CD4-positive, alpha-beta T cell treated with Interferon alpha-2 for 1 hour (primary cell): ENCODE data around the gene LRRC56.
"Not testable (repeated sequence)": the region's sequence is repeated elsewhere in the genome, so short reads cannot be mapped to it uniquely, and the experiment has no call there.

Experiments used
- DNase-seq, 2 donors: peaks; one replicate each; pipeline ENCODE4 v3.0.0-alpha.2; 2020 to 2022

Gene LRRC56

DNA sequence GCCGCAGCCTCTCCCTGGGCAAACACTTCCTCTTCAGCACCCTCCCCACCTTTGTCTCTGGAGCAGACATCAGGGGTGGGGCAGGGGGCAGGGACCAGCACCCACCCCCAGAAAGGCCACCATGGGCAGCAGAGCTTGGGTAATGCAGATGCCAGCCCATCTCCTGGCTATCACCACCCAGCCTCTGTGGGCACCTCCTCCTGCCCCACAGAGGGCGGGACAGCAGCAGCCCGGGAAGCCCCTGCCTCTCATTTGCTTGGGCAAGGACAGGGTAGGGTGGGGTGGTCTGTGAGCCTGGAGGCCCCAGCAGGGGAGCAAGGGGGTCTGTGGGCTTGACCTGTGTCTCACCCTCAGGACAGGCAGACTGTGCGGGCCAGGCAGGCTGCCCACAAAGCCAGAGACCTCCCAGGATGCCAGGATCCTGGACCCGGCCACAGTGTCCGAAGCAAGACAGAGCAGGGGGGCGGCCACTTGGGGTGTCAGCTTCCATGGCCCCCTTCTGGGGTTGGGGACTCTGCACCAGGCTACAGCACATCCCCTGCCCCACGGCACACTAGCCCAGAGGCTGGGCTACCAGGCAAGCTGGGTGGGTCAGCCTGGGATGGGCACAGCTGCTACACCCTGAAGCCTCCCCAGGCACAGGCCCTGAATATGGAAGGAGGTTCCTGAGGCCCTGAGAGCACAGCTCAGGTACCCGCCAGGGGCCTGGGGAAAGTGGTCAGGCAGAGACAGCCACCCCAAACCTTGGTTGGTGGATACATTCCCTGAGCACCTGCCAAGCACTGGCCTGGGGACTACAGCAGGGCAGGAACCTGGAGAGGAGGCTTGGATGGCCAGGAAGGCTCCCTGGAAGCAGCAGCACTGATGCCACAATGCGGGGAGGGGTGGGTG, 34.8 kb upstream of the LRRC56 start:
- DNase-seq = no peak

DNA sequence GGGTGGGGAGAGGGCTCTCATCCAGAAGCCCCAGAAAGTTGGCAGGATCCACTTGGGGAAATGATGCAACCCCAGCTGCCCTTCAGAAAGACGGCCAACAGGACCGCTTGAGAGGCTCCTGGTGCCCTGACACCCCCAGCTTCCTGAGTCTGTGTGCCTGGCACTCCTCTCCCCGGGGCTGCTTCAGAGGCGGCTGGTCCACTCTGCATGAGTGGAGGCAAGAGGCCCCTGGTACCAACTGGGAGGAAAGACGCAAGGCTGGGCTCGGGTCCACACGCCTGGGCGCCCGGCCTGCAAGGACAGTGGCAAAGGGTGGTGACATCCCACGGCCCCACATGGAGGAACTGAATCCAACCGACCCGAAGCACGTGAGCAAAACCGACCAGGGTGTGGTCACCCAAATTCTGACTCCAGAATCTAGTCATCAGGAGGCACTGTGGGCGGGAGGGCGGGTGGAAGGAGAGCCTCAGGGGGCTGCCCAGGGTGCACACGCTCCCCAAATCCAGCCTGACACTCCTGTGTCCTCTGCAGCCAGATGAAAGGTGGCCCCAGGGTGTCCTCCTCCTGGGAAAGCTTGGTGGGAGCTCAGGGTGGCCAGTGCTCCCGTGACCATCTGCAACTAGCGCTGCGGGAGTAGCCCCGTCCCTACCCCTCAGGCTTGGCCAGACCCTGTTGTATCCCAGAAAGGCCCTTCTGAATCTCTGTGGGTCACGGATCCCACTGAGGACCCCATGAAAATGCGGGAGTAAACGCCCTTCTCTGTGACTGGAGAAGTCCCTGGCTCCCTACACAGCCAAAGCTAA, 33.9 kb upstream of the LRRC56 start:
- peak; percentile 30 to 61 for DNase-seq

DNA sequence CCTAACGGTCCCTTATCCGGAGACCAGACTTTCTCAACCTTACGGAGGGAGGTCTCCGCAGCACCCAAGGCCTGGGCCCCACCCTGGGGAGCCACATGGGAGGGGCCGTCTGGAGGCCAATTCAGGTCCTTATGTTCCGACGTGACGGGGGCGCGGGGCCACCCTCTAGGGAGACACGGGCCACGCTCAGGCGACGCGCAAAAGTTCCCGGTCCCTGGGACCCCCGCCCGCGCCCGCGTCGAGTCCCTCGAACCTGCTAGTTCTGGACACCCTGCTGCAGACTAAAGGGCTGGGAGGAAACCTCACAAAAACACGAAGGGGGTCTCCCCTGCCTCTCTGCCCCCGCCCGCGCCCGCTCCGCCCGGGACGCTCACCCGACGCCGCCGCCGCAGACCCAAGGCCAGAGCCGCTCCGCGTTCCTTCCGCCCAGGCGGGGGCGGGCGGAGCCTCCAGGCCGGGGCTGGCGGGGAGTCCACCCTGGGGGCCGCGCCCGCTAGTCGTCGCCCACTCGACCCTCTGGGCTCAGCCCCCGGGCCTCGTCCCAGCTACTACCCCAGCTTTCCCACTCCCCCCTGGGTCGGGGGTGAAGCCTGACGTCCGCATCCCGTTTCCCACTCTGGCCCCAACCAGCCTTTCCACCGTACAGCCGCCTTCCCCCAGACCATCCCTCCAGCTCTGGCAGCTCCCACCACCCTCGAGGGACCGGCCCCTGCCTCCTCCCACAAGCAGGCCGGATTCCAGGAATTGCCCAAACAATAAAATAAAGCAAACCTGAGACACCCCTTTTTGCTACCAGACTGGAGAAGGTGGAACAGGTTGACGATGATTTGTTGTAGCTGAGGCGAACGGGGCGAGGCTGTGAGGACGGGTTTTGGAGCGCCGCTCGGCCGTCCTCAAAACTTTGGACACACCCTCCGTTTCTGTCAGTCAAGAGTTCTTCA, 33.0 kb upstream of the LRRC56 start:
- DNase-seq = no peak

DNA sequence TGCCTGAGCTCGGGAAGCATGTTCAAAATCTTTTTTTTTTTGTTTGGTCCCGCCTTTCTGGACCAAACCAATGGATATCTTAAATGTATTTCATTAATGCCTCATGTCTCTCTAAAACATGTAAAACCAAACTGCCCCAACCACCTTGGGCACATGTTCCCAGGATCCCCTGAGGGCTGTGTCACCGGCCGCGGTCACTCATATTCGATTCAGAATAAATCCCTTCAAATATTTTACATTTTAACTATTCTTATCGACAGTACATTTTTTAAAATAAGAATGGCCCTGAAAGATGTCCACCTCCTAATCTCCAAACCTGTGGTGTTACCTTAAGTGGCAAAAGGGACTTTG, 32.4 kb upstream of the LRRC56 start:
- DNase-seq = no peak

DNA sequence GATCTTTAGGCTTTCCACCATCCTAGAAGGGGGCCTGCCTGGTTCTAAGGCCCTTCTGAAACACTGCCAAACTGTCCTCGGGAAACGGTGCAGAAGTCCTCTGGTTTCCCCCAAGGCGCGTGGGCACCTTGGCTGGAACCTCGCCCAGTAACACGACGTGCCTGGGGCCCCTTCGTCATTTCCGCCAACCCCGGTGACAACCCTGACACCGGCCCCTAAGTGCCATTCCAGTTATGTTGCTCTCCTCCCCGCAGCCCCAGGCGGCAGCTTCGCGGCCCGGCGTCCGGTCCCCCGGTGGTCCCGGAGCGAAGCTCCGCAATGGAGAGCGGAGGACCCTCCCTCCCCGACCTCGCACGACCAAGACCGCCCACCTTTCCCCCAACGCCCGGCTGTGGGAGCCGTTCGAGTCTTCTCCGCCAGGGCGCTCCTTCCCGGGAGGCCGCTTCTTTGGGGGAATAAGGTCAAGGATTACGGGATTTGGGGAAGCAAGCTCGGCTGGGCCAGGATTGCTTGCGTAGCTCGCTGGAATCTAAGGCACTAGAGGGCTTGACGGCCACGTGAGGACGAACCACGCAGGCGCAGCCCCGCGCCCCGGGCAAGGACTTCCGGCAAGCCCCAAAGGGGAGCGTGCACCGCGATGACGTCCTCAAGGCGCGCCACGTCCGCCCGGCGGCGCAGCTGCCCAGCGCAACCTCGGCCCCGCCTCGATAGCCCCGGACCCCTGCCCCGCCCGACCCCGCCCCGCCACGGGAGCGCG, 30.9 kb upstream of the LRRC56 start:
- DNase-seq = peak; percentile 97

DNA sequence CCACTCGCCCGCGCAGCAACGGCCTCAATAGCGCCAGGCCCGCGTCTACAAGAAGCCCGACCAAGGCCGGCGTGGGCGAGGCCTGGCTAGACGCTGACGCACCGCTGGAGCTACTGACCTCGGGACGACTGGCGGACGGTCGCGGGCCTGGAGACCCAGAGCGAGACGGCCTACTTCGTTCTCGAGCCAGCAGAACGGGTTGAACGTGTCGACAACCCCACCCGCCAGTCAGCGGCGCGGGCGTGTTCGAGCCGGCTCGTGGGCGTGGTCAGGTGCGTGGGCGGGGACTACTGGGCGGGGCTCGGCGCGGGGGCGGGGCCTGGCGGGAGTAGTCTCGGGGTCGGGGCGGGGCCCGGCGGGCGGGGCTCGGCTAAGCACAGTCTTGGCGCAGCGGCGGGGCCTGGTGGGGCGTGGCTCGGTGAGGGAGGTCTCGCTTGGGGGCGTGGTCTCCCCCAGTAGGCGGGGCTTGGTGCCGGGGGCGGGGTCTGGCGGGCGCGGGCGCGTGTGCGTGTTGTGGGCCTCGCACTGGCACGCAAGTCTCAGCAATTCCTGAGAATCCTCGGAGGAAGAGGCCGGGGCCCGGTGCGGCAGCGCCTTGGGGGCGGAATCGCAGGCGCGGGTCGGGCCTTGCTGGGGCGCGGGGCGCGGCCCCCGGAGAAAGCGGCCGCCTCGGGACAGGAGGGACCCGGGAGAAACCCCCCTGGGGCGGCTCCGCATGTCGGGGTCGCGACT, 30.2 kb upstream of the LRRC56 start, which contains the start of gene RNH1:
RNH1 (minus strand) TSS at position 248 of the 732 bp plus-strand sequence. CDS start 5,080 bp downstream, outside the sequence.
- peak; percentile 97 to 98 for DNase-seq

DNA sequence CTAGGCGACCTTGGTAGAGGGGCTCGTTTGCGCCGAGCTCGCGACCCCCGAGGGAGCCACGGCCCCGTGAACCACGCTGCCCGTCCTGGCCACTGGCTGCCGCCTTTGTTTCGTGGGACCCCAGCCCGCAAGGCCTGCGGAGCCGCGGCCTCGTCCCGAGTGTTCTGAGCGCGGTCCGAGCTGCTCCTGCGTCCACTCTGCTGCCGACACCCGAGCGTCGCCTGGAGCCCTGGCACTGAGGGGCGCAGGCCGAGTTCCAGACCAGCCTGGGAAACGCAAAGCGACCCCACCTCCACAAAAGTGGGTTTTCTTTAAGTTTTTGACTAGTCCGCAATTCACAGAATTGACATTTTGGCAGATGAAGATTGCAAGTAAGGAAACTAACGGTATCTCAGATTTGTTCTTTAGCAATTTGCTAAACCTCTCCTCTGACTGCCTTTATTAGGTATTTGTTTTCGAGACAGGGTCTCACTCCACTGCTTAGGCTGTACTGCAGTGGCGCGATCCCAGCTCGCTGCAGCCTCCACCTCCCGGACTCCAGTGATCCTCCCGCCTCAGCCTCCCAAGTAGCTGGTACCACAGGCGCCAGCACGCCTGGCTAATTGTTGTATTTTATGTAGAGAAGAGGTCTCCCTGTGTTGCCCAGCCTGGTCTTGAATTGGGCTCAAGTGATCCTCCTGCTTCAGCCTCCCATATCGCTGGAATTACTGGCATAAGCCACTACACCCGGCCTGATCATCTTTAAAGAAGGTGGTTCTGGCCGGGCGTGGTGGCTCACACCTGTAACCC, 29.4 kb upstream of the LRRC56 start:
- no peak for DNase-seq

DNA sequence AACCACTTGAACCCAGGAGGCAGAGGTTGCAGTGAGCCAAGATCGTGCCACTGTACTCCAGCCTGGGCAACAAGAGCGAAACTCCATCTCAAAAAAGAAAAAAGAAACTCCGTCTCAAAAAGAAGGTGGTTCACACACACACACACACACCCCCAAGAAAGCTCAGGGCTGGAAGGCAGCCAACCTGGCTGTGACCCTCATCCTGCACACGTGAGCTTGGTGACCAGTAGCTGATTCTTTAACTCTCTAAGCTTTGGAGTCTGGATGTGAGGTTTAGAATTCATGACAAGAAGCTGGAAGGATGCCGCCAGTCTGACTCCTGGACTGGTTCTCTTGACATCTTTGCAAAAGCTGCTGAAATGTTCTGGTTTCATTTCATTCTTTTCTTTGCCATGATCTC, 28.4 kb upstream of the LRRC56 start:
- DNase-seq = no peak

DNA sequence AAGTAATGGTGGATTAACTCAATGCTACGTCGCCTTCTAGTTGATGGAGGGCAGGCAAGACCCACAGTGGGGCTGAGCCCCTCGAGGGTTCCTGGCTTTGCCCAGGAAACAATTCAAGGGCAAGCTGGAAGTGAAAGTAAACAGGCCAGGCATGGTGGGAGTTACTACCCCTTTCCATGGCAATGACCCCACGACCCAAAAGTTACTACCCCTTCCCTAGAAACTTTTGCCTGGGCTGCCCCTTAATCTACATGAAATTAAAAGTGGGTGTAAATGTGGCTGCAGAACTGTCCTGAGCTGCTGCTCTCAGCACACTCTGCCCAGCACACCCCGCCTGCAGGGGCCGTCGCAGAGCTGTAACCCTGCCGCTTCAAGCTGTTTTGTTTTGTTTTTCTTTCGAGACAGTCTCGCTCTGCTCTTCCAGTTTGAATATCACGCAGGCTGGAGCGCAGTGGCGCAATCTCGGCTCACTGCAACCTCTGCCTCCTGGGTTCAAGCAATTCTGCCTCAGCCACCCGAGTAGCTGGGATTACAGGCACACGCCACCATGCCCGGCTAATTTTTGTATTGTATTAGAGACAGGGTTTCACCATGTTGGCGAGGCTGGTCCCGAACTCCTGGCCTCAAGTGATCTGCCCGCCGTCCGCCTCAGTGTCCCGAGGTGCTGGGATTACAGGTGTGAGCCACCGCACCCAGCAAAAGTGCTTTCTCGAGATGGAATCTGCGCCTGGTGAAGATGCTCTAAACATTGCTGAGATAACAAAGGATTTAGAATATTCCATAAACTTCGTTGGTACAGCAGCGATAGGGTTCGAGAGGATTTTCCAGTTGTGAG, 24.3 kb upstream of the LRRC56 start:
- DNase-seq = no peak

DNA sequence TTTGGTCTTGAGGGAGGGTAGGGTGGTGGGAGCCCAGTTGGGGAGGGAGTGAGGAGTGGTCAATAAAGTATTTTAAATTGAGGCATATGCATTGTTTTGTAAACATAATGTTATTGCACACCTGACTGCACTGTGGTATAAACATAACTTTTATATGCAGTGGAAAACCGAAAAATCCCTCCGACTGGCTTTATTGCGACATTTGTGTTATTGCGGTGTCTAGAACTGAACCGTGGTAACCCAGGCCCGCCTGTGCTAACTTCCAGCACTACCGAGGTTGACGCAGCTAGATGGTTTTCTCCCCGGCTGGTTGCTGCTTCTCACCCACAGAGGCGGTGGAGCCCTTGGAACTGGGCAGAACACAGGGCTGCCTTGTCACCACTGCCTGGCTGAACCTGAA, 22.7 kb upstream of the LRRC56 start:
- DNase-seq = no peak

DNA sequence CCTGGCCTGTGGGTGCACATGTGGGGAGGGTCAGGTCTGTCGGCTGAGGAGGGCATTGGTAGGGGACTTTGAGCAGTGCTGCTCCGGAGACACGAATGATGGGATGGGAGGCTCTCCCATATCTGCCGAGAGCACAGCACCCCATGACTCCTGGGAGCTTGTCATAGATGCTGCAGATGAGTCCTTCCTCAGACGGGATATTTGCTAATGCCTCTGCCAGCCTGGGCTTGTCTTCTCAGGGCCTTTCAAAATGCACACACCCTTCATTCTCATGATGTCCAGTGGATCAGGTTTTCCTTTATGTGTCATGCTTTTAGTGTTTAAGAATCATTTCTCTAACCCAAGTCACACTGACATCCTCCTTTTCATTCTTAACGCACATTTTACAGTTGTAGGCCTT, 22.2 kb upstream of the LRRC56 start:
- DNase-seq = no peak

DNA sequence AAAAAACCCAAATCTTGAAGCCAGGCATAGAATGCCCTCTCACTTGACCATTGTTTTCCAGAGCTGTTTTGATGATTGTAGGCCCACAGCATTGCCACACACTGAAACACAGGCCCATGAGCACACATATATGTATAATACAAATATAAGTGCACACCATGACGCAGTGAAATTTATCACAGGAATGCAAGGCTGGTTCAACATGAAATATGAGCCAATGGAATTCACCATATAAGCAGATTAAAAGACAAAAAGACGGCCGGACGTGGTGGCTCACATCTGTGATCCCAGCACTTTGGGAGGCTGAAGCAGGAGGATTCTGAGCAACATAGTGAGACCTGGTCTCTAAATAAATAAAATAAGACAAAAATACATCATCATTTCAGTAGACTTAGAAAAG, 20.9 kb upstream of the LRRC56 start:
- DNase-seq = no peak

DNA sequence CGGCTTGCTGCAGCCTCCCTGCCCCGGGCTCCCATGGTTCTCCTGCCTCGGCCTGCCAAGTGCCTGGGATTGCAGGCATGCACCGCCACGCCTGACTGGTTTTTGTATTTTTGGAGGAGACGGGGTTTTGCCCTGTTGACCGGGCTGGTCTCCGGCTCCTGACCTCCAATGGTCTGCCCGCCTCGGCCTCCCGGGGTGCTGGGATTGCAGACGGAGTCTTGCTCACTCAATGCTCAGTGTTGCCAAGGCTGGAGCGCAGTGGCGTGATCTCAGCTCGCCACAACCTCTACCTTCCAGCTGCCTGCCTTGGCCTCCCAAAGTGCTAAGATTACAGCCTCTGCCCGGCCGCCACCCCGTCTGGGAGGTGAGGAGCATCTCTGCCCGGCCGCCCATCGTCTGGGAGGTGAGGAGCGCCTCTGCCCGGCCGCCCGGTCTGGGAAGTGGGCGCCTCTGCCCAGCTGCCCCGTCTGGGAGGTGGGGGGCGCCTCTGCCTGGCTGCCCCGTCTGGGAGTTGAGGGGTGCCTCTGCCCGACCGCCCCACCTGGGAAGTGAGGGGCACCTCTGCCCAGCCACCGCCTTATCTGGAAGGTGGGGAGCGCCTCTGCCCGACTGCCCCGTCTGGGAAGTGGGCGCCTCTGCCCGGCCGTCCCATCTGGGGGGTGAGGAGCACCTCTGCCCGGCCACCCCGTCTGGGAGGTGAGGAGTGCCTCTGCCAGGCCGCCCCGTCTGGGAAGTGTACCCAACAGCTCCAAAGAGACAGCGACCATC, 20.2 kb upstream of the LRRC56 start:
- DNase-seq = not testable (repeated sequence)

DNA sequence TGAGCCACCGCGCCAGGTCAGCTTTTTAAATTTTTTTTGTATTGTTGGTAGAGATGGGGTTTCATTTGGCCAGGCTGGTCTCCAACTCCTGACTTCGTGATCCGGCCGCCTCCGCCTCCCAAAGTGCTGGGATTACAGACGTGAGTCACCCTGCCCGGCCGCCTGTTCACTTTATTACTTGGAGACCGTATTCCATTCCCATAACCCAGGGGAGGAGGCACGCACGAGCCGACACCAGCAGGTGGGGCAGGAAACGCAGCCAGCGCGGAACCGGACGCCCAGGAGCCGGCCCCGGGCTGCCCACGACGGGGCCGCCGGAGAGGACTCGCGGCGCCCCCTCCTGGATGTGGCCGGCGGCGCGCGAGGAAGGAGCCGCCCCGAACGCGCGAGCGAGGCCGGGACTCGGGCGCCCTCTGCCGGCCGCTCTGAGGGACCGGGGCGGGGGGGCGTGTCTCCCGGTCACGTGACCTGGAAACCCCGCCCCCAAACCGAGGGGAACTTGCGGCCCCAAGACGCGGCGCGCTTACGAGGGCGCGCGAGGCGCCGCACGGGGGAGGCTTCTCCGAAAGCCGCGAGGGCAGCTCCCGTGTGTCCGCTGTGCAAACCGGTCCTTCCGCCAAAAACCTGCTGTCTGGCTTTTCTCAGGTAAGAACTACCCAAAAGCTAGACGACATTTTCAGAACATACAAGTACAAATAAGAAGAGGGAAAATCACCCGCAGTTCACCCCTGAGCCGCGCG, 18.7 kb upstream of the LRRC56 start:
- peak; percentile 84 to 92 for DNase-seq

DNA sequence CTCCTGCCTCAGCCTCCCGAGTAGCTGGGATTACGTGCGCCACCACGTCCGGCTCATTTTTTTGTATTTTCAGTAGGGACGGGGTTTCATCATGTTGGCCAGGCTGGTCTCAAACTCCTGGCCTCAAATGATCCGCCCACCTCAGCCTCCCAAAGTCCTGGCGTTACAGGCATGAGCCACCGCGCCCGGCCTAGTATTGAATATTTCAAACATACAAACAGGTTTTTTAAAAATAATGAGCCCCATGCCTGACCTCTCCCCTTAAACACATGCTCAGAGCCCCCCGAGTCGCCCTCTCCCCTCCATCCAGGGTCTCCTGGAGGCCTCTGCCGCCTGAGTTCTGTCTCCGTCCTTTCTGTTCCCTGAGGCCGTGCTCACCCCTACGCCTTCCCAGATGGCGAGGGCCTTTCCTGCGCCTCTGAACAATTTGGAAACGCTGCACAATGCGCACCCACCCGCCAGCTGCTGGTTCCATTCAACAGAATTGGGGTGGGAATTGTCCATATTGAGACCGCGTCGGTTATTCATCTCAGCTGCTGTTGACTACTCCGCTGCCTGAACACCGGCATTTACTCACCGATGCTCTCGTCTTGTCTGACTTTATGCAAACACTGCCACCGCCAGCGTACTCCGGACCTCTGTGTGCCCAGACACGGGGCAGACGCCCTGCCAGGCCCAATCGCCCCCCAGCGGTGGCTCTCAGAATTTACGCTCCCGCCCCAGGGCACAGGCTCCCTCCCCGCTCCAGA, 16.7 kb upstream of the LRRC56 start:
- DNase-seq = no peak

DNA sequence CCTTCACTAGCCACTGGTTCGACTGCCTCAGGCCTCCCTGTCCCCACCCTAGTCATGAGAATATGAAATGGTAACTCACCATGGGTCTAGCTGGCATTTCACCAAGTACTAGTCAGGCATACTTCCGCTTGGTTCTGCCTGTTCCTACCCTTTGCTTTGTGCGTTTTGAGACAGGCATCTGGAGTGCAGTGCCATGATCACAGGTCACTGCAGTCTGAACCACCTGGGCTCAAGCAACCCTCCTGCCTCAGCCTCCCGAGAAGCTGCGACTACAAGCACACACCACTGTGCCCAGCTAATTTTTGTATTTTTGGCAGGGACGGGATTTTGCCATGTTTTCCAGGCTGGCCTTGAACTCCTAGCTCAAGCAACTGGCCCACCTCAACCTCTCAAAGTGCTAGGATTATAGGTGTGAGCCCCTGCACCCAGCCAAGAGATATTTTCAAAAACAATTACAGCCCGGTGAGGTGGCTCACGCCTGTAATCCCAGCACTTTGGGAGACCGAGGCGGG, 16.1 kb upstream of the LRRC56 start:
- DNase-seq = no peak

DNA sequence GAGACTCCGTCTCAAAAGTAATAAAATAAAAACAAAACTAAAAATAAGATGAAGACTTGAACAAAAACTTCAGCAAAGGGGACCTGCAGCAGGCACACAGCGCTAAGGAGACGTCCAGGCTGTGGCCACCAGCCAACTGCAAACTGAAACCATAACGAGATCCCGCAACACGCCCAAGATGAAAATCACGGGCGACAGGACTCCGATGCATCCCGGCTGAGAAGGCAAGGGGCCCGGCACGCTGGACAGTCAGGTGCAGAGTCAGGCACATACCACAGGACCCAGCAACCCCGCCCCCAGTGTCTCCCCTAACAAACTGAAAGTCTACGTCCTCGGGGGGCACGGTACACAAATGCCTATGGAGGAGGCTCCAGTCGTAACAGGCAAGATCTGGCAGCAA, 11.1 kb upstream of the LRRC56 start:
- no peak for DNase-seq
